Liver (tissue), 9 donors: ENCODE results near the gene URM1. TPM values are rescaled to one million over a fixed set of nuclear protein-coding genes. Genes with fewer than 3 reads are reported as not detected.

Source experiments
- DNase-seq: peaks from one replicate; pipeline ENCODE4 v3.0.0-alpha.2; 2017; ENCODE audit warnings: low spot score
- H3K27ac ChIP-seq, 2 donors: one replicate each; pipeline ENCODE4 v1.7.0; 2013; ENCODE audit warnings: inconsistent platforms in 2 of 2, low read length in 2 of 2, control low read depth in 1 of 2, low read depth in 1 of 2, mild to moderate bottlenecking in 1 of 2
- H3K27me3 ChIP-seq, 4 donors: one replicate each; pipeline versions ENCODE4 v1.6.1 to v1.7.0; 2013; ENCODE audit warnings: low read length in 3 of 4, inconsistent platforms in 1 of 4, mild to moderate bottlenecking in 1 of 4, moderate library complexity in 1 of 4; ENCODE audit not compliant: control insufficient read depth in 4 of 4, insufficient read depth in 4 of 4
- H3K36me3 ChIP-seq, 4 donors: one replicate each; pipeline versions ENCODE4 v1.6.1 to v1.7.0; 2013; ENCODE audit warnings: low read length in 3 of 4, mild to moderate bottlenecking in 3 of 4, low read depth in 1 of 4, moderate library complexity in 1 of 4; ENCODE audit not compliant: control insufficient read depth in 4 of 4, insufficient read depth in 3 of 4
- H3K4me1 ChIP-seq, 4 donors: one replicate each; pipeline versions ENCODE4 v1.6.1 to v1.7.0; 2013; ENCODE audit warnings: low read length in 3 of 4, mild to moderate bottlenecking in 3 of 4, moderate library complexity in 1 of 4; ENCODE audit not compliant: control insufficient read depth in 4 of 4, insufficient read depth in 4 of 4
- H3K4me3 ChIP-seq, 3 donors: one replicate each; pipeline versions ENCODE4 v1.6.1 to v1.7.0; 2013; ENCODE audit warnings: low read length in 3 of 3, control low read depth in 1 of 3, low read depth in 1 of 3, mild to moderate bottlenecking in 1 of 3
- H3K9ac ChIP-seq, 2 donors: one replicate each; pipeline ENCODE4 v1.7.0; 2013; ENCODE audit warnings: low read length in 2 of 2, mild to moderate bottlenecking in 2 of 2, moderate library complexity in 2 of 2, control low read depth in 1 of 2, low read depth in 1 of 2
- H3K9me3 ChIP-seq, 4 donors: one replicate each; pipeline versions ENCODE4 v1.6.1 to v1.7.0; 2013; ENCODE audit warnings: low read length in 3 of 4; ENCODE audit not compliant: control insufficient read depth in 4 of 4
- ATF3 ChIP-seq: IDR thresholded peaks from 2 replicates; pipeline ENCODE4 v1.6.1; 2016; ENCODE audit warnings: antibody characterized with exemption
- CTCF ChIP-seq: fragments of 150-350 bp; IDR thresholded peaks from 2 replicates; pipeline ENCODE4 v1.5.1; 2017; ENCODE audit warnings: improper control_type of control experiment, low read depth, low read length; ENCODE audit not compliant: missing input control
- EGR1 ChIP-seq, 2 donors: IDR thresholded peaks; 2 replicates each; pipeline ENCODE4 v1.6.1; 2016 to 2018; ENCODE audit warnings: antibody characterized with exemption in 2 of 2, low read depth in 2 of 2
- FOXA1 ChIP-seq: IDR thresholded peaks from 2 replicates; pipeline ENCODE4 v1.6.1; 2016; ENCODE audit warnings: antibody characterized with exemption
- FOXA2 ChIP-seq: IDR thresholded peaks from 2 replicates; pipeline ENCODE4 v1.6.1; 2016; ENCODE audit warnings: antibody characterized with exemption
- GABPA ChIP-seq, 2 donors: IDR thresholded peaks in 1 of 2; conservative IDR thresholded peaks in 1 of 2; 2 replicates each; pipeline ENCODE4 v1.6.1; 2016; ENCODE audit warnings: antibody characterized with exemption in 2 of 2, mild to moderate bottlenecking in 1 of 2, moderate library complexity in 1 of 2
- HNF4A ChIP-seq, 2 donors: conservative IDR thresholded peaks; 2 replicates each; pipeline ENCODE4 v1.6.1; 2016; ENCODE audit warnings: antibody characterized with exemption in 2 of 2, mild to moderate bottlenecking in 2 of 2
- HNF4G ChIP-seq: IDR thresholded peaks from 2 replicates; pipeline ENCODE4 v1.6.1; 2016; ENCODE audit warnings: antibody characterized with exemption
- JUND ChIP-seq, 2 donors: IDR thresholded peaks; 2 replicates each; pipeline ENCODE4 v1.6.1; 2016; ENCODE audit warnings: antibody characterized with exemption in 2 of 2
- MAX ChIP-seq: IDR thresholded peaks from 2 replicates; pipeline ENCODE4 v1.6.1; 2016; ENCODE audit warnings: antibody characterized with exemption
- NR2F2 ChIP-seq: IDR thresholded peaks from 2 replicates; pipeline ENCODE4 v1.6.1; 2016; ENCODE audit warnings: antibody characterized with exemption
- RAD21 ChIP-seq, 2 donors: IDR thresholded peaks; 2 replicates each; pipeline ENCODE4 v1.6.1; 2016; ENCODE audit warnings: antibody characterized with exemption in 2 of 2, mild to moderate bottlenecking in 2 of 2
- REST ChIP-seq: IDR thresholded peaks from 2 replicates; pipeline ENCODE4 v1.6.1; 2016; ENCODE audit warnings: antibody characterized with exemption, mild to moderate bottlenecking
- RXRA ChIP-seq, 2 donors: IDR thresholded peaks; 2 replicates each; pipeline ENCODE4 v1.6.1; 2017 to 2018; ENCODE audit warnings: antibody characterized with exemption in 2 of 2, mild to moderate bottlenecking in 1 of 2
- SP1 ChIP-seq: IDR thresholded peaks from 2 replicates; pipeline ENCODE4 v1.6.1; 2018; ENCODE audit warnings: antibody characterized with exemption, mild to moderate bottlenecking
- TAF1 ChIP-seq: conservative IDR thresholded peaks from 2 replicates; pipeline ENCODE4 v1.6.1; 2016; ENCODE audit warnings: antibody characterized with exemption, mild to moderate bottlenecking
- YY1 ChIP-seq: IDR thresholded peaks from 2 replicates; pipeline ENCODE4 v1.6.1; 2016; ENCODE audit warnings: antibody characterized with exemption, mild to moderate bottlenecking
- ZBTB33 ChIP-seq: IDR thresholded peaks from 2 replicates; pipeline ENCODE4 v1.6.1; 2016; ENCODE audit warnings: antibody characterized with exemption
- WGBS: extraction: QIAGEN DNeasy Blood & Tissue Kit; methylation state at CpG from one replicate; pipeline ENCODE4 v1.1.7; 2013; 5-methylcytosine and 5-hydroxymethylcytosine counted together
- polyA plus RNA-seq, 2 donors: library from polyadenylated mRNA; stranded (reverse) in 1 of 2; unstranded in 1 of 2; fragments of 200-250 nt in 1 of 2; fragments of >200 nt in 1 of 2; fragmentation: Nextera tagmentation in 1 of 2; extraction: Ambion mirVana in 1 of 2; gene quantifications; one replicate each; pipeline versions ENCODE4 v1.2.1 to v1.2.3, GENCODE V29; 2013 to 2015
- total RNA-seq, 2 donors: library from RNA; depleted of rRNA; stranded (reverse); fragments of >200 nt; gene quantifications; one replicate each; pipeline ENCODE4 v1.2.3, GENCODE V29; 2014
- donor health status: healthy.
- donor health status: healthy.
- donor health status: healthy.
- donor health status: healthy.
- donor health status: healthy.

URM1 gene
- total and polyA plus RNA-seq, 4 donors, result 12.1 to 35.0 (median 19.5) TPM

GRCh38 chr9:128321879-128322403, 49.2 kb upstream of the URM1 start:
- Histone ChIP-seq H3K27me3 (no peaks in the 10 kb centered on the region), H3K36me3 (peaks cover 0 to 22% (median 4%) of the 10 kb centered on the region in 4 donors), H3K9me3 (no peaks in the 10 kb centered on the region), H3K27ac (peak overlapping the region in 1 of 2 donors; percentile 87), H3K4me1 (peaks cover 9 to 38% (median 31%) of the 10 kb centered on the region in 4 donors), H3K4me3 (peak overlapping the region; percentile 69 to 89 (median 75)), H3K9ac (peak overlapping the region; percentile 12 to 21)
- TF ChIP-seq HNF4G (no peak), RXRA (IDR thresholded peaks at IDR 0.05) (no peak), CTCF (no peak), ZBTB33 (no peak), YY1 (no peak), JUND (IDR thresholded peaks at IDR 0.05) (no peak), ATF3 (no peak), TAF1 (no peak), RAD21 (IDR thresholded peaks at IDR 0.05) (no peak), FOXA1 (no peak), MAX (no peak), GABPA (IDR thresholded peaks at IDR 0.05 in 1 of 2, conservative IDR thresholded peaks at IDR 0.05 in 1 of 2) (no peak), EGR1 (IDR thresholded peaks at IDR 0.05; ENCODE audit: low read depth in 2 of 2) (no peak), NR2F2 (no peak), REST (no peak), HNF4A (conservative IDR thresholded peaks at IDR 0.05) (no peak), FOXA2 (no peak), SP1 (no peak)
- DNase-seq, result no peak
- 2% methylated on average over 21 of the region's 21 CpGs for WGBS
